Heart right ventricle (tissue), 16 donors: ENCODE data around the gene BRIP1. TPM values are rescaled to one million over a fixed set of nuclear protein-coding genes. Genes with fewer than 3 reads are reported as not detected.
"Not testable (repeated sequence)": the region's sequence is repeated elsewhere in the genome, so short reads cannot be mapped to it uniquely, and the experiment has no call there.

ENCODE experiments used
- ATAC-seq, 8 donors: fragments of 200-7000 bp; cut with Tn5 transposase; one replicate each; pipeline ENCODE4 v1.9.1; 2020; ENCODE audit warnings: mild to moderate bottlenecking in 8 of 8, moderate library complexity in 8 of 8, moderate number of reproducible peaks in 1 of 8
- DNase-seq, 2 donors: peaks; one replicate each; pipeline ENCODE4 v3.0.0-alpha.2; 2020
- H3K27ac ChIP-seq, 10 donors: fragments of 200-600 bp; sonication (generic) in 2 of 10; one replicate each; pipeline versions ENCODE4 v1.5.0 to v1.8.0; 2020 to 2022; ENCODE audit warnings: mild to moderate bottlenecking in 3 of 10
- H3K27me3 ChIP-seq, 7 donors: fragments of 200-600 bp; one replicate each; pipeline ENCODE4 v1.8.0; 2021 to 2022; ENCODE audit warnings: mild to moderate bottlenecking in 2 of 7
- H3K36me3 ChIP-seq, 9 donors: fragments of 200-600 bp; sonication (generic) in 1 of 9; one replicate each; pipeline versions ENCODE4 v1.5.0 to v1.8.0; 2020 to 2022; ENCODE audit warnings: mild to moderate bottlenecking in 2 of 9
- H3K4me1 ChIP-seq, 9 donors: fragments of 200-600 bp; sonication (generic) in 1 of 9; one replicate each; pipeline versions ENCODE4 v1.5.0 to v1.8.0; 2020 to 2022; ENCODE audit warnings: mild to moderate bottlenecking in 4 of 9
- H3K4me3 ChIP-seq, 10 donors: fragments of 200-600 bp; sonication (generic) in 2 of 10; one replicate each; pipeline versions ENCODE4 v1.5.0 to v1.8.0; 2020 to 2022; ENCODE audit warnings: mild to moderate bottlenecking in 7 of 10, moderate library complexity in 2 of 10
- H3K9me3 ChIP-seq, 11 donors: fragments of 200-600 bp in 10 of 11; sonication (generic) in 2 of 11; one replicate each; pipeline versions ENCODE4 v1.5.0 to v1.8.0; 2013 to 2022; ENCODE audit warnings: mild to moderate bottlenecking in 2 of 11, control low read depth in 1 of 11, moderate library complexity in 1 of 11
- WGBS, 2 donors: extraction: QIAGEN DNeasy Blood & Tissue Kit; methylation state at CpG; one replicate each; pipeline ENCODE4 v1.1.7; 2013; ENCODE audit warnings: inconsistent platforms in 1 of 2; 5-methylcytosine and 5-hydroxymethylcytosine counted together
- intact Hi-C, 10 donors: fragments of 100-400 bp; cut with DNase I; formaldehyde crosslinking; loops; one replicate each; pipeline versions ENCODE4 v1.11.1 to v1.14.2; 2022
- polyA plus RNA-seq, 2 donors: library from polyadenylated mRNA; stranded (reverse); fragments of 200-250 nt; gene quantifications; one replicate each; pipeline ENCODE4 v1.2.3, GENCODE V29; 2013
- total RNA-seq, 10 donors: library from RNA; stranded (reverse); fragmentation: NEBNext Ultra II Directional in 3 of 10; extraction: Animal tissue kit (Norgen Biotek cat#: 25700) in 3 of 10; gene quantifications; one replicate each; pipeline versions ENCODE4 v1.2.1 to v1.2.4, GENCODE V29; 2021 to 2023
- TF ChIP-seq, protein P1 (sequence below), 9 donors: fragments of 200-600 bp; sonication (generic) in 2 of 9; IDR thresholded peaks; one replicate each; pipeline versions ENCODE4 v1.5.0 to v1.8.0; 2021 to 2022; ENCODE audit warnings: antibody characterized with exemption in 9 of 9, mild to moderate bottlenecking in 5 of 9, moderate library complexity in 1 of 9
- donor health status: Arrhythmogenic right ventricular cardiomyopathy.
- donor health status: ischemic (EF 13 %, LVEDD 7.1; RV severe dilation, severe dysfunction).
- donor health status: healthy with polysubstance abuse.
- donor health status: DM: no; HTN: yes; CAD: no.
- donor health status: DM: no; HTN: no; CAD: no.
- donor health status: ischemic (EF 25% LVEDD 6.9; RV normal size, moderate dysfunction).
- donor health status: ischemic (EF 25% LVEDD 5.7; RV mildly dilated, moderate dysfunction).
- donor health status: healthy.
- donor health status: DM: yes; HTN: yes; CAD: no.
- donor health status: Ischemic cardiomyopathy.
- donor health status: ischemic (EF 35%, LVEDD 5.7; RV mildly dilated, moderate dysfunction).
- donor health status: nonischemic (EF 11% LVEDD 7.7; RV severe dilation, severe dysfunction).
- donor health status: DM: yes; HTN: yes; CAD: no.
- donor health status: PGD.
- donor health status: ischemic (EF 29% LVEDD 5.4; RV normal size, mild dysfunction).
- donor health status: nonischemic (EF 23%, LVEDD 6.1; RV moderate dilation, normal function).

BRIP1 gene
- total and polyA plus RNA-seq, 12 donors: 0.03 to 2.1 (median 0.22) TPM; not detected in 1

DNA sequence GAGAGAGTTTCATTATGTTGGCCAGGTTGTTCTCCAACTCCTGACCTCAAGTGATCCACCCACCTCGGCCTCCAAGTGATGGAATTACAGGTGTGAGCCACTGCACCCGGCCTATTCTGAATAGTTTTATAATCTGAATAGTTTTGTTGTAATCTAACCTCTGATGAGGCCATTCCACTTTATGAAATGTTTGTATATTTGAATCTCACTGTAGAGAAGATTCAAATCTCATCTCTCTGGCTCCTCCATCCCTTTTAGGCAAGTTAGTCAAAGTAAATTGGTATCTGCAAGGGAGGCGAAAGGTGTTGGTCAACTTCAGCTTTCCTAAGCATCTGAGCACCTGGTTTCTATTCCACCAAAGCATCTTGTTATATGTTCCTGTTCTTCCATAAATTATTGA, 131.2 kb downstream of the BRIP1 start:
- WGBS, 2 donors: 79 to 84% methylated on average over 3 of the region's 3 CpGs
- H3K36me3 ChIP-seq: no peaks in the 10 kb centered on the region
- no peaks in the 10 kb centered on the region for H3K4me1 ChIP-seq
- intact Hi-C loops: no loop called here
- ATAC-seq (no peak), DNase-seq (no peak)
- H3K27ac ChIP-seq: no peak overlapping the region
- H3K27me3 ChIP-seq: no peaks in the 10 kb centered on the region
- peaks cover 0 to 13% (median 4%) of the 10 kb centered on the region in 11 donors for H3K9me3 ChIP-seq
- TF ChIP-seq, protein P1, sequence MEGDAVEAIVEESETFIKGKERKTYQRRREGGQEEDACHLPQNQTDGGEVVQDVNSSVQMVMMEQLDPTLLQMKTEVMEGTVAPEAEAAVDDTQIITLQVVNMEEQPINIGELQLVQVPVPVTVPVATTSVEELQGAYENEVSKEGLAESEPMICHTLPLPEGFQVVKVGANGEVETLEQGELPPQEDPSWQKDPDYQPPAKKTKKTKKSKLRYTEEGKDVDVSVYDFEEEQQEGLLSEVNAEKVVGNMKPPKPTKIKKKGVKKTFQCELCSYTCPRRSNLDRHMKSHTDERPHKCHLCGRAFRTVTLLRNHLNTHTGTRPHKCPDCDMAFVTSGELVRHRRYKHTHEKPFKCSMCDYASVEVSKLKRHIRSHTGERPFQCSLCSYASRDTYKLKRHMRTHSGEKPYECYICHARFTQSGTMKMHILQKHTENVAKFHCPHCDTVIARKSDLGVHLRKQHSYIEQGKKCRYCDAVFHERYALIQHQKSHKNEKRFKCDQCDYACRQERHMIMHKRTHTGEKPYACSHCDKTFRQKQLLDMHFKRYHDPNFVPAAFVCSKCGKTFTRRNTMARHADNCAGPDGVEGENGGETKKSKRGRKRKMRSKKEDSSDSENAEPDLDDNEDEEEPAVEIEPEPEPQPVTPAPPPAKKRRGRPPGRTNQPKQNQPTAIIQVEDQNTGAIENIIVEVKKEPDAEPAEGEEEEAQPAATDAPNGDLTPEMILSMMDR (IDR thresholded peaks at IDR 0.05): no peak
- no peak overlapping the region for H3K4me3 ChIP-seq

DNA sequence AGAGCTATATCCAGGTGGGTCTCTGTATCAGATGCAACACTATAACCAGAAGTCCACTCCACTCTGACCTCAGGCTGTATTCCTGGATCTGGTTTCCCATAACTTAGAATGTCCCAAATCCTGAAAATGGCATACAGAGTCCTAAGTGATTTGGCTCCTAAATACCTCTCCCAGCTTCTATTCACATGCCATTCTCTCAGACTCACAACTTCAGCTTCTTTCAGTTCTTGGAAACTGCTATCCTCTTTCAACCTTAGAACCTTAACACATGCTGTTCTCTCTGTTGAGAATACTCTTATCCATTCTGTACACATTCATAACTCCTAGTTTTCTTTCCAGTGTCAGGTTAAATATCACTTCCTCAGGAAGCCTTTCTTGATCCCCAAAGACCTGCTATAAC, 132.0 kb downstream of the BRIP1 start:
- no peaks in the 10 kb centered on the region for H3K27me3 ChIP-seq
- intact Hi-C loops: no loop called here
- H3K4me3 ChIP-seq: no peak overlapping the region
- DNase-seq: no peak
- H3K36me3 ChIP-seq: no peaks in the 10 kb centered on the region
- H3K9me3 ChIP-seq: peaks cover 0 to 5% (median 0%) of the 10 kb centered on the region in 11 donors
- H3K4me1 ChIP-seq: no peaks in the 10 kb centered on the region
- ATAC-seq: no peak
- H3K27ac ChIP-seq: no peak overlapping the region
- TF ChIP-seq, protein P1 (IDR thresholded peaks at IDR 0.05): no peak

DNA sequence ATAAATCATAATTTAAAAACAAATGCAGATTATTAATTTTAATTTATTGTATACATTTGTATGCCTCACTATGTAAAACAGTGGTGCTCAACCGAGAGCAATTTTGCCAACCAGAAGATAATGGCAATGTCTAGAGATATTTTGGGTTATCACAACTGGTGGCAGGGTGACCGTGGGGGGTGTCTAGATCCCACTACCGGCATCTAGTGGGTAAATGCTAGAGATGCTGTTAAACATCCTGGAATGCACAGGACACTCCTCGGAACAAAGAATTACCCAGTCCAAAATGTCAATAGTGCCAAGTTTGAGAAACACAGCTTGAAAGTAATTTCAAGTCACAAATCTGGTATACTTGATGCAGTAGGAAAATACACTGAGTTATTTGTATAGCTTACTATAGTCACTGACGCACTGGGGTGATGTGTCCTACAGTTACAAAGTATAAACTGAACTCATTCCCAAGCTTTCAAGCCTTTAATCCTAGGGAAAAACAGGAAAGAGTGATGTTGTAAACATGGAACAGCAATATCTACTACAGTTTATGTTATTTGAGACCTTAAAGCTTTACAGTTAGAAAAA, 133.5 kb downstream of the BRIP1 start:
- H3K27me3 ChIP-seq: no peaks in the 10 kb centered on the region
- no peaks in the 10 kb centered on the region for H3K4me1 ChIP-seq
- no peak overlapping the region for H3K27ac ChIP-seq
- DNase-seq (no peak), ATAC-seq (no peak)
- intact Hi-C loops: no loop called here
- H3K36me3 ChIP-seq: no peaks in the 10 kb centered on the region
- TF ChIP-seq, protein P1 (IDR thresholded peaks at IDR 0.05): no peak
- H3K4me3 ChIP-seq: no peak overlapping the region
- 79 to 83% methylated on average over 5 of the region's 5 CpGs for WGBS, 2 donors
- H3K9me3 ChIP-seq: no peaks in the 10 kb centered on the region

DNA sequence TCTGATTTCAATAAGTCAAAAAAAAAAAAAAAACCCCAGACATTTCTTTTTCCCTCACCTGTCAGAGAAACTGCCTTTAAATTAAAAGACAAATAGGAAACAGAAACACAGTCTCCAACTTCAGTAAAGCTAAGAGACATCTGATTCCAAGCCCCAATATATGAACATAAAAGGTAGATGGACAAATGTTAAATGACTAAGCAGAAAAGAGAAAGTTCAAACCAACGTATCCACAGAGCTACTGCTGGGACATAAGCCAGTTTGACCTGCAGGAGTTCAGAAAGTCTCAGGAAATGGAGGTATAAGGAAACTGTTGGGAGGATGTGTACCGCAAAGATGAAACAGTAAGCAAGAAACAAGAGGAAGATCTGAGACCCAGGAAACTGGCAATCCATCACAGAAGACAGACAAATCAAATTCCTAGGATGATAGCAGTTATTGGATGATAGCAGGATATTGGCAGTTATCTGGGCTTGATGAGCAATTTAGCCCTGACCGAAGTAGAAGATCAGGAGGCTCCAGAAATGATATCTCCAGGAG, 135.0 kb downstream of the BRIP1 start:
- no peak overlapping the region for H3K4me3 ChIP-seq
- H3K27ac ChIP-seq: no peak overlapping the region
- TF ChIP-seq, protein P1 (IDR thresholded peaks at IDR 0.05): no peak
- no peaks in the 10 kb centered on the region for H3K4me1 ChIP-seq
- H3K9me3 ChIP-seq: no peaks in the 10 kb centered on the region
- no peak for ATAC-seq
- H3K36me3 ChIP-seq: no peaks in the 10 kb centered on the region
- intact Hi-C loops: no loop called here
- 83 to 89% methylated on average over 3 of the region's 3 CpGs for WGBS, 2 donors
- no peaks in the 10 kb centered on the region for H3K27me3 ChIP-seq
- no peak for DNase-seq

DNA sequence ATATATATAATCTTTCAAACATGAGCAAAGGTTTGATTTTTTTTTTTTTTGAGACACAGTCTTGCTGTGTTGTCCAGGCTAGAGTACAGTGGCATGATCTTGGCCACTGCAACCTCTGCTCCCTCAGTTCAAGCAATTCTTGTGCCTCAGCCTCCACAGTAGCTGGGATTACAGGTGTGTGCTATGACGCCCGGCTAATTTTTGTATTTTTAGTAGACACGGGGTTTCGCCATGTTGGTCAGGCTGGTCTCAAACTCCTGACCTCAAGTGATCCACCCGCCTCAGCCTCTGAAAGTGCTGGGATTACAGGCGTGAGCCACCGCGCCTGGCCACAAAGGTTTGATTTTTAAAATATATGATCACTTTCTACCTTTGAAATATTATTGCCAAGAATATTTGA, 135.5 kb downstream of the BRIP1 start:
- H3K27ac ChIP-seq, ATAC-seq, H3K27me3 ChIP-seq, H3K4me3 ChIP-seq, intact Hi-C loops, DNase-seq, H3K9me3 ChIP-seq, H3K36me3 ChIP-seq, H3K4me1 ChIP-seq: not testable (repeated sequence)
- WGBS, 2 donors: 95 to 98% methylated on average over 8 of the region's 8 CpGs
